ENCODE data around the gene ADSL.

DNA sequence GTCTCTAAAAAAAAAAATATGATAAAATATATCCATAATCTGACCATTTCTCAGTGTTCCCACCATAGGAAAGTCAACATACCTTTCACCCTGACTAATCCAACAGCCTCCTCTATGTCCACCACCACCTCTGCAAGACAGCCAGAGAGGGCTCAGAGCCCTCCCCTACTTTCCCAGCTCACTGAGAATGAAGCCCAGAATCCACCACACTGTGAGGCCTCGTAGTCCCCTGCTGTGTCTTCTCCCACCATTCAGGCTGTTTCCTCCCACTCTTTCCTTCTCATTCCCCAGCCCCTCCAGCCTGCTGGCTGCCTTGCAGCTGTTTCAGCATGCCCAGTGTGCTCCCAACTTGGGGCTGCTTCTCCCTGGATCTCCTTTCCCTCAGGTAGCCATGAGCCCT lies 51.1 kb downstream of the ADSL start:
- TF ChIP-seq, protein P1, sequence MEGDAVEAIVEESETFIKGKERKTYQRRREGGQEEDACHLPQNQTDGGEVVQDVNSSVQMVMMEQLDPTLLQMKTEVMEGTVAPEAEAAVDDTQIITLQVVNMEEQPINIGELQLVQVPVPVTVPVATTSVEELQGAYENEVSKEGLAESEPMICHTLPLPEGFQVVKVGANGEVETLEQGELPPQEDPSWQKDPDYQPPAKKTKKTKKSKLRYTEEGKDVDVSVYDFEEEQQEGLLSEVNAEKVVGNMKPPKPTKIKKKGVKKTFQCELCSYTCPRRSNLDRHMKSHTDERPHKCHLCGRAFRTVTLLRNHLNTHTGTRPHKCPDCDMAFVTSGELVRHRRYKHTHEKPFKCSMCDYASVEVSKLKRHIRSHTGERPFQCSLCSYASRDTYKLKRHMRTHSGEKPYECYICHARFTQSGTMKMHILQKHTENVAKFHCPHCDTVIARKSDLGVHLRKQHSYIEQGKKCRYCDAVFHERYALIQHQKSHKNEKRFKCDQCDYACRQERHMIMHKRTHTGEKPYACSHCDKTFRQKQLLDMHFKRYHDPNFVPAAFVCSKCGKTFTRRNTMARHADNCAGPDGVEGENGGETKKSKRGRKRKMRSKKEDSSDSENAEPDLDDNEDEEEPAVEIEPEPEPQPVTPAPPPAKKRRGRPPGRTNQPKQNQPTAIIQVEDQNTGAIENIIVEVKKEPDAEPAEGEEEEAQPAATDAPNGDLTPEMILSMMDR (IDR thresholded peaks at IDR 0.05): no peak
- no peak for TF ChIP-seq EZH2 (IDR thresholded peaks at IDR 0.05; ENCODE audit: borderline replicate concordance, insufficient read depth, low read depth, low read length, poor library complexity, severe bottlenecking)

Data from B cell (primary cell).